ENCODE results near the gene GUCA2A. TPM values are rescaled to one million over a fixed set of nuclear protein-coding genes. Genes with fewer than 3 reads are reported as not detected.

GUCA2A gene
- total and polyA plus RNA-seq, 8 donors = 1.8 to 3.1 TPM; not detected in 6

DNA sequence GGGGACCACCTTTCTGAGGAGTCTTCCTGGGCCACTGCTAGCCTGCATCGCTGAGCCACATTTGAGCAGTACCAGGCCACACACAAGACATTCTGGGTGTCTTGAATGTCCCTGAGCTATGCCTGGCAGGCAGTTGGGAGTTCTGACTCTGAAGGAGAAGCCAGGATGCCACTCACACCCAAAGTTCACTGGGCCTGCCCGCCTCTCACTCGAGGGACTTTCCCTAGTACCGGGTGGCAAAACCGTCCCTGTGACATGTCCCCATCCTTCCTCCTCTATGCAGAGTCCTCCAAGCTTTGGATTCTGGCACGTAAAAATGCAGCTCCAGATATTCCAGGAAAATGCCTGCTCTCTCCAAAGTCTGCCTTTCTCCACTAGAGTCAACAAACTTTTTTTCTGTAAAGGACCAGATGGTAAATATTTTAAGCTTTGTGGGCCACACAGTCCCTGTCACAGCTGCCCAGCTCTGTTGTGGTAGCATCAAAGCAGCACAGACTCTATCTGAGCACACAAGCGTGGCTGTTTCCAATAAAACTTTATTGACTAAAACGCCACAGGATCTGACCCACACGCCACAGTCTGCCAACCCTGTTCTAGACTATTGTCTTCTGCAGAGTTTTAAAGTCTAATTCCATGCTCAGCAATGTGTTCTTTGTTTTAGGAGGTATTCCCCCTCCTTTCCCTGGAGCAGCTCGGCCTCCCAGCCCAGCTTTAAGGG is 30.6 kb downstream of the GUCA2A start:
- Histone ChIP-seq H3K36me3 (no peaks in the 10 kb centered on the region), H3K4me1 (no peaks in the 10 kb centered on the region), H3K9me3 (no peaks in the 10 kb centered on the region), H3K27me3 (peaks cover 0 to 17% (median 0%) of the 10 kb centered on the region in 3 donors), H3K4me3 (no peak overlapping the region), H3K27ac (no peak overlapping the region)
- intact Hi-C loops (cut with DNase I; ENCODE audit: low total_unique reads) = no loop called here
- TF ChIP-seq EP300 (IDR thresholded peaks at IDR 0.05) (no peak), POLR2AphosphoS5 (IDR thresholded peaks at IDR 0.05) (no peak), POLR2A (IDR thresholded peaks at IDR 0.05) (no peak)
- TF ChIP-seq, protein P1, sequence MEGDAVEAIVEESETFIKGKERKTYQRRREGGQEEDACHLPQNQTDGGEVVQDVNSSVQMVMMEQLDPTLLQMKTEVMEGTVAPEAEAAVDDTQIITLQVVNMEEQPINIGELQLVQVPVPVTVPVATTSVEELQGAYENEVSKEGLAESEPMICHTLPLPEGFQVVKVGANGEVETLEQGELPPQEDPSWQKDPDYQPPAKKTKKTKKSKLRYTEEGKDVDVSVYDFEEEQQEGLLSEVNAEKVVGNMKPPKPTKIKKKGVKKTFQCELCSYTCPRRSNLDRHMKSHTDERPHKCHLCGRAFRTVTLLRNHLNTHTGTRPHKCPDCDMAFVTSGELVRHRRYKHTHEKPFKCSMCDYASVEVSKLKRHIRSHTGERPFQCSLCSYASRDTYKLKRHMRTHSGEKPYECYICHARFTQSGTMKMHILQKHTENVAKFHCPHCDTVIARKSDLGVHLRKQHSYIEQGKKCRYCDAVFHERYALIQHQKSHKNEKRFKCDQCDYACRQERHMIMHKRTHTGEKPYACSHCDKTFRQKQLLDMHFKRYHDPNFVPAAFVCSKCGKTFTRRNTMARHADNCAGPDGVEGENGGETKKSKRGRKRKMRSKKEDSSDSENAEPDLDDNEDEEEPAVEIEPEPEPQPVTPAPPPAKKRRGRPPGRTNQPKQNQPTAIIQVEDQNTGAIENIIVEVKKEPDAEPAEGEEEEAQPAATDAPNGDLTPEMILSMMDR (IDR thresholded peaks at IDR 0.05) = no peak
- WGBS, 5 donors = 79 to 86% (median 83%) methylated on average over 10 of the region's 10 CpGs
- no peak for DNase-seq

DNA sequence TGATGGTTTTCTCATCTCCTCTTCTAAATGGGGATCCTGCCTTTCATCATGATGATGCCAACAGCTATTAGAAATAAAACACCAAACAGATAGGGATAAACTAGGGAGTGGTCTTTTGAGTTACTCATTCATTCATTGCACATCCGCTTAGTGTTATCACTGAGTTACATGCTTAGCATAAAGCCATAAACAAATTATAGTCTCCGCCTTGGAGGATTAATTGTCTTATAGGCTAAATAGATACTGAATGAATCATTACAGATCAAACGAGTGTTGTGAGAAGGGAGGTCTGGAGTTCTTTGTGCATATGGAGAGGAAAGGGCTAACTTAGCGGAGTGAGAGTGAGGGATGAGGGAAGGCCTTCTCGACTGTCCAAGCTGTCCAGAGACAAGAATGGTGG is 31.2 kb downstream of the GUCA2A start:
- H3K4me1 ChIP-seq = no peaks in the 10 kb centered on the region
- peaks cover 0 to 17% (median 0%) of the 10 kb centered on the region in 3 donors for H3K27me3 ChIP-seq
- H3K36me3 ChIP-seq = no peaks in the 10 kb centered on the region
- intact Hi-C loops (cut with DNase I; ENCODE audit: low total_unique reads) = no loop called here
- no peak for DNase-seq
- H3K27ac ChIP-seq = no peak overlapping the region
- no peaks in the 10 kb centered on the region for H3K9me3 ChIP-seq
- WGBS, 5 donors = 66 to 86% (median 78%) methylated on average over 5 of the region's 5 CpGs
- TF ChIP-seq POLR2AphosphoS5 (IDR thresholded peaks at IDR 0.05) (no peak), EP300 (IDR thresholded peaks at IDR 0.05) (no peak), POLR2A (IDR thresholded peaks at IDR 0.05) (no peak)
- TF ChIP-seq, protein P1 (IDR thresholded peaks at IDR 0.05) = no peak
- no peak overlapping the region for H3K4me3 ChIP-seq

DNA sequence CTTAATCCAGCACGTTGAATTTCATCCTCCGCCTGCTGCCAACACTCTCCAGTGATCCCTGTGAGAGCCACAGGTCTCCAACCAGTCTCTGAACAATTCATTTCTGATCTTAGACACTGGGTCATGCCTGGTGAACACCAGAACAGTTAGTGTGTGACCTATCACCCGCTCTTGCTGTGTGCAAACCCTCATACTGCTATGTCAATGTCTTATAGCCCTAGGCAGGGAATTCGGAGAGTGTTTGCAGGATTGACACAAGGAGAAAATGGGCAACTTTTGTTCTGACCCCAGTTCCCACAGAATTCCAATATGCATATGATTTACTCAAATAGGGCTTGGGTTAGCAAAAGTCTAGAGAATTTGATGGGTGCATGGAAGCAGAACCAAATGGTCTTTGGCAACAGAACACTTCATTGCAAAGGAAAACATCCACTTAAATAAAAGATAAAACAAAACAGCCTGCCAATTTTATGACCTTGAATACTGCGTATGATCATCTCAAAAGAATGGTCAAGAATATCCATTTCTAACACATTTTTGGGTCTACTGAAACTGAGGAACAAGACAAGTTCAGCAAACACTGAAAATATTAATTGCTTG is 34.4 kb downstream of the GUCA2A start:
- no peaks in the 10 kb centered on the region for H3K4me1 ChIP-seq
- no peak for DNase-seq
- no peak overlapping the region for H3K27ac ChIP-seq
- no peaks in the 10 kb centered on the region for H3K9me3 ChIP-seq
- peaks cover 0 to 6% (median 0%) of the 10 kb centered on the region in 3 donors for H3K27me3 ChIP-seq
- intact Hi-C loops (cut with DNase I; ENCODE audit: low total_unique reads) = no loop called here
- 84 to 86% (median 85%) methylated on average over 5 of the region's 5 CpGs for WGBS, 5 donors
- TF ChIP-seq POLR2A (IDR thresholded peaks at IDR 0.05) (no peak), EP300 (IDR thresholded peaks at IDR 0.05) (no peak), POLR2AphosphoS5 (IDR thresholded peaks at IDR 0.05) (no peak)
- TF ChIP-seq, protein P1 (IDR thresholded peaks at IDR 0.05) = no peak
- no peak overlapping the region for H3K4me3 ChIP-seq
- H3K36me3 ChIP-seq = no peaks in the 10 kb centered on the region

DNA sequence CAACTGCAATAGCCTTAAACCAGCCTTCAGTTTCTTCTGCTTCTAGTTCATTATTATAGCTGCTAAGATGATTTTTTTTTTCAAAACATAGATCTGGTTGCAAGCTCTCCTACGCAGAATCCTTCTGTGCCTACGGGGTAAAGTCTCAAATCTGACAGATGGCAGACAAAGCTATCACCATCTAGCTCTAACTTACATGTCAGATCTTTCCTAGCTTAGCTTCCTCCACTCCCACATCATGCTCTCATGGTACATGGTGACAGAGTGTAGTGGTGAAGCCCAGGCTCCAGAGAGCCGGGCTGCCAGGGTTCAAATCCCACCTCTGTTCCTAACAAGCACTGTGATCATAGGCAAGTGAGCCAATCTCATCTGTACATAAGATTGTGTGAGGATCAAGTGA is 35.6 kb downstream of the GUCA2A start:
- 73 to 82% (median 79%) methylated on average over 3 of the region's 3 CpGs for WGBS, 5 donors
- TF ChIP-seq, protein P1 (IDR thresholded peaks at IDR 0.05) = no peak
- TF ChIP-seq POLR2AphosphoS5 (IDR thresholded peaks at IDR 0.05) = no peak
- TF ChIP-seq EP300 (IDR thresholded peaks at IDR 0.05) = no peak
- Histone ChIP-seq H3K9me3 (no peaks in the 10 kb centered on the region), H3K36me3 (no peaks in the 10 kb centered on the region), H3K4me1 (no peaks in the 10 kb centered on the region), H3K27ac (no peak overlapping the region), H3K27me3 (peaks cover 0 to 6% (median 0%) of the 10 kb centered on the region in 3 donors), H3K4me3 (no peak overlapping the region)
- DNase-seq = no peak
- intact Hi-C loops (cut with DNase I; ENCODE audit: low total_unique reads) = no loop called here
